ENCODE measurements around the gene ATP23. TPM values are rescaled to one million over a fixed set of nuclear protein-coding genes. Genes with fewer than 3 reads are reported as not detected.

Gene ATP23
- total RNA-seq, 1 donor from 2014 or later: 8.3 TPM

DNA sequence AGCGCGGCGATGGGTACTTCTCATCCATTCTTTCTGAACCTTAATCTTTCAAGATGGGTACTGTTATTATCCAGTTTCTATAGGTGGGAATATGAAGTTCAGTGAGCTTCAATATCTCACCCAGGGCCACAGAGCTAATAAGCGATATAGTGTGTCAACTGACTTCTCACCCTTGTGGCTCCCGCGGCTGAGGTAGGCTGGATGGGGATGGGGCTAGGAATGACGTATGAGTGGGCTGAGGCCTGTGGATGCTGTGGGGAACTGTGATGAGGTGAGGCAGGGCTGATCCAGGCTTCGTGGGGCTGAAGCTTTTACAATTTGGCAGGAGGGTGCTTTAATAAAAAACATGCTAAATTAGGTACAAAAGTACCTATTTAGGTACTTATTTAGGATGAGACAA lies 32.9 kb upstream of the ATP23 start:
- no peak for DNase-seq (ENCODE audit: low read depth)

DNA sequence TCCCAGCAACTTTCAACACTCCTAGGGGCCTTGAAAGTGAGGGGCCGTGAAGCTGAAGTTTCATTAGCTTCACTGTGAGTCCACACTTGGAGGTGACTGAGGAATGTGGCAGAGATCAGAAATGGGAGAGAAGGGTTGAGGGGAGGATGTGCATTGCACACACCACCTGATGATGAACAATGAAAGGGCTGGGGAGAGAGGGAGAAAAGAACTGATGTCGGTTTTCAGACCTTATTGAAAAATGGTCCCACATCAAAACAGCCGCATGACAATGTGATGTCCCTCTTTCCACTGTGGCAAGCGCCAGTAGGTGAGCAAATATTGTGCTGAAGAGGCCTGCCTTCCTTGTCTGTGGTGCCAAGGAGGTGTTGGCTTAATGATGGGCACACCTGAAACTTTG lies 32.3 kb upstream of the ATP23 start:
- DNase-seq (ENCODE audit: low read depth): no peak

DNA sequence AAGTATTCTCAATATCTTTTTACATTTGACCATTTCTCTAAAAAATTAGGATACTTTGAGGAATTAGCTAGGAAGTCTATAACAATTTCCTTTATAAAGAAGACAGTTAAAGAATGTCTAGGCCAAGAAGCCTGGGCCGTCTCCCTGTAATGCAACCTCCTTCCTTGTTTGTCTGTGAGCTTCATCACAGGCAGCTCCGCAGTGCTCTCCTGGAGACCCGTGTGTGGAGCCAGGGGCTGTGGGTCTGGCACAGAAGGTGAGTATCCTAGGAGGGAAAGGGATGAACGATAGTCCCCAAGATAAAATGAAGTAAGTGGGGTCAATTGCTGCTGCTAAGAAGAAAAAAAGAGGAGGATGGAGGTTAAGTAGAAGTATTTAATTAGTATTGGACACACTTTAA lies 31.8 kb upstream of the ATP23 start:
- no peak for DNase-seq (ENCODE audit: low read depth)

DNA sequence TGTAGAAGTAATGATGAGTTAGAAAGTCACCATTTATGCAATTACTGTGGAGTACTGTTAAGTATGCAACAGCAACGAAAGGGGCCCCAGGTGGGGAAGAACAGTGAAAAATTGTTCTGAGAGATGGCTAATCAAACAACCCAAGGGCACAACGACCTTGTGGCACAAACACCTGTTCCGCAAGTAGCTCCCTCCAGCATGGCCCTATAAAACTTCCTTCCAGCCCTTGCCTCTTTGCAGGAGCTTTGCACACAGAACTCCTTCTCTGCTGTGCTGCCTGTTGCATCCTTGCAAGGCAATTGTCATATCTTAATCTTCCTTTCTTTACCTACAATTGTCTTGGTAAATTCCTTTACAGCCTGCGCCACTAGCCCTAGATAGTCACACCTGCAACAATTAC lies 23.2 kb upstream of the ATP23 start:
- no peak for DNase-seq (ENCODE audit: low read depth)

DNA sequence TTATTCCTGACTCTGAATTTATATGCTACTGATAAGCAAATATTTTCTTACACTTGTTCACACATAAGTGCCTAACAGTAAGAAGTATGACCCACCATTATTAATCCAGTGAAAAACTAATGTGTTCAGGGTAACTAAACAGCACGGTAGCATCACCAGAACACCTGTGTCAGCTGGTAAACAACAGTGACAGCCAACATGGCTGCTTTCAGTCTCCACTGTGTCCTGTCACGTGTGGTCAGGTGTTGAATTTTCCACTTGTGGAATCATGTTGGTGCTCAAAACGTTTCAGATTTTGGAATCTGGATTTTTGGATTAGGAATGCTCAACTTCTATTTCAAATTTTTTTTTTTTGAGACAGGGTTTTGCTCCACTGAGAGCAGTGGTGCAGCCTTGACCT lies 14.3 kb upstream of the ATP23 start:
- no peak for DNase-seq (ENCODE audit: low read depth)

DNA sequence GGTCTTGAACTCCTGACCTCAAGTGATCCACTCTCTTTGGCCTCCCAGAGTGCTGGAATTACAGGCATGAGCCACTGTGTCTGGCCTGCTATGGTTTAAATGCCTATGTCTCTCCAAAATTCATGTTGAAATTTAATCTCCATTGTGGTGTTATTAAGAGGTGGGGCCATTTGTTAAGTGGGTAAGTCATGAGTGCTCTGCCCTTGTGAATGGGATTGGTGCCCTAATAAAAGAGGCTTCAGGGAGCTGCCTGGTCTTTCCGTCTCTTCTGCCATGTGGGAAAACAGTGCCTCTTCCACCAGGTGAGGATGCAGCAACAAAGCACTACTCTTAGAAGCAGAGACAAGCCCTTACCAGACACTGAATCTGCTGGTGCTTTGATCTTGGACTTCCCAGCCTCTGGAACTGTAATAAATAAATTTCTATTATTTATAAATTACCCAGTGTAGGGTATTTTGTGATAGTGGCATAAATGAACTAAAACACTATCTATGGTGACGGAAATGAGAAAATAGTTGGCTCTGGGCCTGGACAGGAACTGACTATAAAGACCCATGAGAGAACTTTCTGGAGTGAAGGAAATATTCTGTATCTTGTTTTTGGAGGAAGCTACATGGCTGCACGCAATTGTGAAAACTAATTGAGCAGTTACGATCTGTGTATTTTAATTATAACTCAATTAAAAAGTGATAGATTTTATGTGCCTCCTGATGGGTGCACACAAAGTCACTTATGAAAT lies 12.1 kb upstream of the ATP23 start:
- no peak for DNase-seq (ENCODE audit: low read depth)

DNA sequence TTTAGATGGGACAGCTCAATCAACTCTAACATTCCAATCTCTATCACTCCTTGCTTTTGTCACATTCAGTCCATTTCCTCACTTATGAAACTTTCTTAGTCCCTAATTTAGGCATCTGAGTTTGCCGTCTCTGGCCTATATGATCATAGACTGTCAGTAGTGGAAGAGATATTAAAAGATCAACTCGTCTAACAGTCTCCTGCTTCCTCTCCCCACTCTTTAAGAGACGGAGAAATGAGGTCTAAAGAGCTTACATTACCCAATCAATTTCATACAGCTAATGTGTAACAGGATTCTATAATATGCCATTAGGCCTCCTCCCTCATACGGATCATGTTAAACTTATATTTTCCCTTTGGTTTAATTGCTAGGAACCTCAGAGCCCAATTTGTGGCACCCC lies 6.5 kb upstream of the ATP23 start:
- DNase-seq (ENCODE audit: low read depth): no peak

DNA sequence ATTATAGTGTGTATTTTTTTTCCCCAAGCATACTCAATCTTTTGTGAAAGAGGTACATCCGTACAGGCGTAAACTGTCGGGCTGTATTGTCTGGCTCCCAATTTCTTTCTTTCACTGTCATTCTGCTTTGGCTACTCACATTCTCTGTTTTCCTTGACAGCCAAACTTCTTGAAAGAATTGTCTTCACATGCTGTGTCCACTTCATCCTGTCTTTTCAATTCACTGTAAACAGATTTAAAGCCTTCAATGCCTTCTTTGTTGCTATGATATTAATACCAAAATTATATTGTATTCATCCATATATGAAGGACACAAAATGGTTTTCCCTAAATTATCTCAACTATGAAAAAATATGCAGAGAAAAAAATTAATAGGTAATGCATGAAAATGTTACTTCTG lies 6.0 kb upstream of the ATP23 start:
- no peak for DNase-seq (ENCODE audit: low read depth)

DNA sequence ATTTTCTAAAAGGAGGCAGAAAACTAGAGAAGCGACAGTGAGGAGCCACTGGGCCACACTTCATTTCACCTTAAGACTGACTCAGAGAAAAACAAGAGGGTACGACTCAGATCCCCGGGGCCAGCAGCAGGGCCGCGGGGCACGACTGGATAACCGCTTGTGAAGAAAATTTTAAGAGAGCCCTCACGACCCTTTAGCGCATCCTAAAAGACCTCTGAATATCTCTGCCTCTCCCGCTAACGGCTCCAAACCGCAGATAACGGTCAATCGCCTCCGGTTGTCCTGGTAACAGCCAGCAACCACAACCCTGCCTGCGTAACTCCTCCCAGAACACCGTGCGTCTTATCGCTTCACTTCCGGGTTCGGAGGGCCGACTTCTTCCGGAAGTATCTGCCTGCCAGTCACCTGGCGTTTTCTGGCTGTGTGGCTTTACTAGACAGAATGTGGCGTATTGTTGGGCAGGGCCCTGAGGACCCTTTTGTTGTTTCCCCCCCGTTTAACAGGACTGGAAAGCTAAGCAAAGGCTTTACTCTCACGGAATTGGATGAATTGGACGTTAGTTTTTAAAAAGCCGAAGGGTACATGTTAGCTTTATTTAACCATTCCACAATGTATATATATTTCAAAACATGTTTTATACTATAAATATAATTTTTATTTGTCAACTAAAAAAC lies 5.4 kb upstream of the ATP23 start:
- peak; percentile 91 for DNase-seq (ENCODE audit: low read depth)

DNA sequence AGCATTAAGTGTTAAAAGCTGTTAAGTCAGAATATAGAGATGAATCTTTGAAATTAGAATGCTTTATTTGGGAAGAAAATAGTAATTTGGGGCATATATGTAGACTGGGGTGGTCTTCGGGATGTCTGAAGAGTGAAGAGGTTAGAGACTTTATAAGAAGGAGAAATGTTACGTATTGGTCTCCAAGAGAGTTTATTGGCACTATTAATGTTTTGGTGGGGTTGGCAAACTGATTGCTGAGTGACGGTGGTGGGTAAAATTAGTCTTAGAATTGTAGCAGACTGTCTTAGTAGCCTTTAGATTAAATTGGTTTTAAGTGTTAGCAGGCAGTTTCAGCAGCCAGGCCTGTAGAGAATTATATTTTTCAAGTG lies 4.9 kb upstream of the ATP23 start:
- DNase-seq (ENCODE audit: low read depth): no peak

DNA sequence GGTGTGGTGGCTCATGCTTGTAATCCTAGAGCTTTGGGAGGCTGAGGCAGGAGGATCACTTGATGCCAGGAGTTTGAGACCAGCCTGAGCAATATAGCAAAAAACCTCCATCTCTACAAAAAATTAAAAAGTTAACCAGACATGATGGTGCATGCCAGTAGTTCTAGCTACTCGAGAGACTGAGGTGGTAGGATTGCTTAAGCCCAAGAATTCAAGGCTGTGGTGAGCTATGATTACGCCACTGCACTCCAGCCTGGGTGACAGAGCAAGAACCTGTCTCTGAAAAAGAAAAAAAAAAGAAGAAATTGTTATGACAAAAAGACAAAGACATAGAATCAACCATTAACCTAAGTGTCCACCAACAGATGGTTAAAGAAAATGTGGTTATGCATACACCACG lies 2.1 kb upstream of the ATP23 start:
- DNase-seq (ENCODE audit: low read depth): peak; percentile 42

DNA sequence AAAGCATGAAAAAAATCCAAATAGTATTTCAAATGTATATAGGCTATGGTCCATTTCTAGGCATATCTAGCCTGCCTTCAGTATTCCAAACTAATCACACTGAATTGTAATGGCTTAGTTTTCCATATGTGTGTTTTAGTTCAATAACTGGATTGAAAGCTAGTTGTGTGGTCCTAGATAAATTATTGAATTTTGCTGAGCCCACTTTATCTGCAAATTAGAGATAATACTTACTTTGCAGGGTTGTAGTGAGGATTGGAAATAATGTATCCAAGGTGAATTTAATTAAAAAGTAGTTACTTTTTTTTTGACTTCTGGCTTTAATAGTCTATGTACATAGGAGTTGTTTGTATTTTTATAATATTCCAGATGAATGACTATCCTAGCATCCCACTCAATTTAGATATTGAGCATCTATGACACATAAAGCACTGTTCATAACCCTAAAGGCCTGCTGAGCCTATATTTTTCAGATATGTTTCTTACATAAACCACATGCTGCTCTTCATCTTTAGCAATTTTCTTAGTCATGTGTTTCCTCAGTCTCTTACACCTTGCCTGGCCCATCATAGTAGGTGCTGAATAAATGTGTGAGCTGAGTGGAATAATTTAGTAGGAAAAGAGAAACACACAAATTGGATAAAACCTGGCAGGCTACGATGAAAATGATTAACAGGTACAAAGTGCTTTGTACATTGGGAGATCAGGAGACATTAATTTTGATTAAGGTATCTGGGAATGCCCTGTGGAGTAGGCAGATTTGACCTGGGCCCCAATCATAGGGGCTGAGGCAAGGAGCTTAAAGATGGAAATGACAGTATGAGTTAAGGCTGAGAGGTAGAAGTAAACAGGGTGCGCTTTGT lies 1.1 kb upstream of the ATP23 start:
- no peak for DNase-seq (ENCODE audit: low read depth)

DNA sequence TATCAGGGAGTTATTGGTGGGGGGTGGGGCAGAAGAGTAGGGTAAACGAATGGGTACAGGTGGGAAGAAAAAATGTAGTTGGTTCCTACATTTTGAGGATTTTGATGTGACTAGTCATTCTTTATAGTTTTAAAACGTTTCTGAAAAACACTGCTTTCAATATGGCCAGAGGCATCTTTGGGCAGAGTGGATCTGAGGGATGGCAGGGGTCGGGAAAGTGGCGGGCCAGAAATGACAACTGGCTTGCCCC lies 527 bp upstream of the ATP23 start:
- no peak for DNase-seq (ENCODE audit: low read depth)

DNA sequence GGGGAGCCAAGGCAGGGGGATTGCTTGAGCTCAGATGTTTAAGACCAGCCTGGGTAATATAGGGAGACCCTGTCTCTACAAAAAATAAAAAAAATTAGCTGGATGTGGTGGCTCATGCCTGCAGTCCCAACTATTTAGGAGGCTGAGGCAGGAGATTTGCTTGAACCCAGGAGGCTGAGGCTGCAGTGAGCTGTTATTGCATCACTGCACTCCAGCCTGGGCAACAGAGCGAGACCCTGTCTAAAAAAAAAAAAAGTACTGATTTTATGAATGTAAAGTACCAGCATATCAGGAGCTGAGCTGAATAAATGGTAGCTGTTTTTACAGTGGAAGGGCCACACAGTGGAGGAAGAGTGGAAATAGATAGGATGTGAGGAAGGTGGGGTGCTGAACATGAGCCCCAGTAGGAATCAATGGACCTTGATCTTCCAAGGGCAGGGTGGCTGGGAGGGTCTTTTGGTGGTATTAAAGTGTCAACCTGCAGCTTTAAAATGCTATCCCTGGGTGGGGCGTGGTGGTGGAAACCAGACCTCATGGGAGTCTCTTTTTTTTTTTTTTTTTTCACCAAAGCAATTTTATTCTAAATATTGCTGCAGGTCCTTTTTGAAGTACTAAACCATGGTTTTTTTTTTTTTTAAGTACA lies 2.2 kb downstream of the ATP23 start:
- DNase-seq (ENCODE audit: low read depth): no peak

DNA sequence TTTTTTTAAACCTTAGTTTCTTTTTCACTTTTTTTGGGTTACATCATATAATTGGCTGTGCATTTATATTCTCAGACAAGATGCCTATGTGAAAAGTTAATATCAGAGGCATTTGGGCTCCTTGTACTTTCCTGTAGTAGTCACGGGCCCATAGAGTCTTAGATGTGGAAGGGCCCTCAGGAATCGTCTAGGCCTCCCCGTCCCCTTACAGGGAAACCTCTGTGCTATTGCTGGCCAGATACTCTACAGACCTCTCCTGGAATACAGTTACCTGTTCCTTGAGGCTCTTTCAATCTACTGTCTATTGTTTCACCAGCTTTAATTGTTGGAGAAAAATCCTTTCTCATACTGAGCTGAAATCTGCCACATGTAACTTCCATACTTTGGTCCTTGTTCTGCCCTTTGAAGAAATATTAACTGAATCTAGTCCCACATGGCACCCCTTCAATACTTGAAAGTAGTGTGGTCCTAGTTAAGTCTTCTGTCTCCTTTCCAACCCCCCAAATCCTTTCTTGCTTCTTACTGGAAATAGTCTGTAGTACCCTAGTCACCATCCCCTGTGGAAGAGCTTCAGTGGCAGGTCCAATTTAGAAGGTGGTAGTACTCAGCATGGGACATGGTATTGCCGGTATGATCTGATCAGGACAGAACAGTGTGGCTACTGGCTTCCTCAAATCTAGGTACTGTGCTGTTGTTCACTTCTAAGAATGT lies 3.1 kb downstream of the ATP23 start:
- DNase-seq (ENCODE audit: low read depth): no peak

DNA sequence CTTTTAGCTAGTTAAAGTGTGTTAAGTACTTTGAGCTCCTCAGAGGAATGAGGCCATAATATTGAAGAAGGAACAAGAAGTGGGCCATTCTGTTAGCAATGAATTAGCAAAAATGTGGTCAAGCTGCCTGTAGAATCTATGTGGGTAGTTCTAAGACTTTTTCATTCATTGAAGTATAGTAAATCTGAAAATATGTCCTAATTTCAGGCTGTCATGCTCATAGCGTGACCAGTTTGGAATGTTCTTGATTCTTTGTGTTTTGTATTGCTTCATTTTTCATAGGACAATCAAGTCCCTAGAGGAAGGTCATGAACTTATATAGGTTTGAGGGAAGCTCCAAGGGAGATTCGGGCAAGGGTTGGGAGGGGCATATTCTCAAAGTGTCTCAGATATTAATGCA lies 11.4 kb downstream of the ATP23 start:
- DNase-seq (ENCODE audit: low read depth): no peak

DNA sequence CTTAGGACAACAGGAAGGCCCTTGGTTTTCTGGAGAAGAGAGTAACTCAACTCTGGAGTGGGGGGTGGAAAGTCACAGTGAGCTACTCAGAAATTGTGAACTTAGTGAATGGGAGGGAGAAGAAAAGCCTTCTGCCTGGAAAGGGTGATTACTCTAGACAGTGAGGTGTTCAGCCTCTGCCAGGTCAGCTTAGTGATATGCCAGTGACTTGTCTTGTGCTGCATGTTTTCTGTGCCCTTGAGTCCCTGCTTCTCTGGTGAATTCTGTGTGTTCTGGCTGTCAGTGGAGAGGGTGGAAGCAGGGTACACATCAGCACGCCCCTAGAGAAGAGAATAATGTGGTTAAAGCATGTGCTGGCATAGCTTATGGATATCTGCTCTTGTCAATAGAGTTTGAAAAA lies 13.4 kb downstream of the ATP23 start:
- DNase-seq (ENCODE audit: low read depth): no peak

DNA sequence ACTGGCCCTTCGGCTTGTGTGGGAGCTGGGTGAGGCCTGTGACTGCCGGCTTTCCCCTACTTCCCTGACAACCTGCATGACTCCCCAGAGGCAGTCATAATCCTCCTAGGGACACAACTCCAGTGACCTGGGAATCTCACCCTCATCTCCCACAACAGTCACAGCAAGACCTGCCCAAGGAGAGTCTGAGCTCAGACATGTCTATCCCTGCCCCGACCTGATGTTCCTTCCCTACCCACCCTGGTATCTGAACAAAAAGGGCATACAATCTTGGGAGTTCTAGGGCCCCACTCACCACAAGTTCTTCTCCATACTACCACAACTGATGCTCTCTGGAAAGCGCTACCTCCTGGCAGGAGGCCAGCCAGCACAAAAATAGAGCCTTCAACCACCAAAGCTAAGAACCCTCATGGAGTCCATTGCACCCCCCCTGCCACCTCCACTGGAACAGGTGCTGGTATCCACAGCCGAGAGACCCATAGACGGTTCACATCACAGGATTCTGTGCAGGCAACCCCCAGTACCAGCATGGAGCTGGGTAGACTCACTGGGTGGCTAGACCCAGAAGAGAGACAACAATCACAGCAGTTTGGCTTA lies 16.8 kb downstream of the ATP23 start:
- no peak for DNase-seq (ENCODE audit: low read depth)

DNA sequence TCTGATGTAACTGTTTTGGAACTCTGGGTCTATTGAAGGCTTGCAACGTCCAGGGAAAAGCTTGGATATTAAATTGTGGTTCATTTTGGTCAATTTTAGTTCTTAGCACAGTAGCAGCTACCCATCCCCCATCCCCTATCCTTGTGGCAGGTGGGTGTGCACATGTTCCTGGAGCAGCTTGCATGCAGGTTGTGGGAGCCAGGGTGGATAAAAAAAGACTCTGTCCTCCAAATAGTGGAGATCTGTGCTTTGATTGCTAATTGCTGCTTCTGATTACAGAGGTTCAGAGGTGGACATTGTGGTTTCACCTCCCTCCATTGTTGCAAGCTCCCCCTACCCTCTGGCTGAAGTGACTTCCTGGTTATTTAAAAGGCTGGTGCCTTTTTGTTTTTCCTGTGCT lies 23.1 kb downstream of the ATP23 start:
- DNase-seq (ENCODE audit: low read depth): no peak

DNA sequence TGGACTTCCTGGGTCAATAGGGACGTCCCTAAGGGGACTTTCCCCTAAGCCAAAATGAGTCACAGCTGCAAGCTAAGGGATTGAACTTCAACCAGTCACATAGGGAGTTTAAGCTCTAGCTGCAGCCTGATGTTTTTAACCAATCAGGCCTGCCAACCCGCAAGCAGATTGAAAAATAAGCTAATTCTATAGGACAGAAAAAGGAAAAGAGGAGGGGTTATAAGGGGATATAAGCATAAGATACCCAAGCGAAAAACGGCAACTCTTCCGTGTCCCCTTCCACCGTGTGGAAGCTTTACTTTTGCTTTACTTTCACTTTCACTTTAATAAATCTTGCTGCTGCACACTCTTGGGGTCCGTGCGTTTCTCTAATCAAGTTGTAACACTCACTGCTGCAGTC lies 24.4 kb downstream of the ATP23 start:
- DNase-seq (ENCODE audit: low read depth): peak; percentile 8

DNA sequence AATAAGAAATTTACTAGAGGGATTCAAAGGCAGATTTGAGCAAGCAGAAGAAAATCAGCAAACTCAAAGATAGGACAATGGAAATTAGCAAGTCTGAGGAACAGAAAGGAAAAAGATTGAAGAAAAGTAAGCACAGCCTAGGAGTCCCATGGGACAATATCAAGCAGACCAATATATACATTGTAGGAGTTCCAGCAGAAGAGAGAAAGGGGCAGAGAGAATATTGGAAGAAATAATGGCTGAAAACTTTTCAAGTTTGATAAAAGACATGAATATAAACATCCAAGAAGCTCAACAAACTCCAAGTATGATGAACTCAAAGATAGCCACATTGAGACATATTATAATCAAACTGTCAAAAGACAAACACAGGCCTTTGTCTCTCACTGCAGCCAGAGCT lies 25.2 kb downstream of the ATP23 start:
- DNase-seq (ENCODE audit: low read depth): no peak
